NCI-H460 (cell line): ENCODE data around the gene ACR. TPM values are rescaled to one million over a fixed set of nuclear protein-coding genes. Genes with fewer than 3 reads are reported as not detected.
A peak's percentile ranks its signal among the peaks of the same experiment; 100 is the strongest.
"Not testable (repeated sequence)": the region's sequence is repeated elsewhere in the genome, so short reads cannot be mapped to it uniquely, and the experiment has no call there.

Source experiments
- DNase-seq: peaks from one replicate; pipeline ENCODE4 v3.0.0-alpha.2; 2016; ENCODE audit warnings: low read depth; ENCODE audit errors: extremely low read depth
- total RNA-seq: library from RNA; depleted of rRNA; stranded (reverse); fragments of >200 nt; shearing (Covaris generic); gene quantifications from 2 replicates; pipeline ENCODE4 v1.2.3, GENCODE V29; 2014

The ACR gene
- total RNA-seq, 1 experiment from 2014 or later = not detected

DNA sequence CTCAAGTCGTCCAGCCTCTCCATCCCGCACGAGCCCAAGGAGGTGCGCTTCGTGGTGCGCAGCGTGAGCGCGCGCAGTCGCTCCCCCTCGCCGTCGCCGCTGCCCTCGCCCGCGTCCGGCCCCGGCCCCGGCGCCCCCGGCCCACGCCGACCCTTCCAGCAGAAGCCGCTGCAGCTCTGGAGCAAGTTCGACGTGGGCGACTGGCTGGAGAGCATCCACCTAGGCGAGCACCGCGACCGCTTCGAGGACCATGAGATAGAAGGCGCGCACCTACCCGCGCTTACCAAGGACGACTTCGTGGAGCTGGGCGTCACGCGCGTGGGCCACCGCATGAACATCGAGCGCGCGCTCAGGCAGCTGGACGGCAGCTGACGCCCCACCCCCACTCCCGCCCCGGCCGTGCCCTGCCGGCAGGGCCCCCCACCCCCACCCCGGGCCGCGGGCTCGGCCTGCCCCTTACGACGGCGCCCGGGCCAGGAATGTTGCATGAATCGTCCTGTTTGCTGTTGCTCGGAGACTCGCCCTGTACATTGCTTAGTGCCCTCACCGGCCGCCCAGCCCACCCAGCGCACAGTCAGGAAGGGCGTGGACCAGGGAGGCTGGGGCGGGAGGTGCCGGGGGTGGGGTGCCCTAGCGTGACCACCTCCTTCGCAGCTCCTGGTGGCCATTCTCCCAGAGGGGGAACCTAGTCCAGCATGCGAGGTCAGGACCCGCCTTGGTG lies 6.9 kb upstream of the ACR start:
- DNase-seq = no peak

DNA sequence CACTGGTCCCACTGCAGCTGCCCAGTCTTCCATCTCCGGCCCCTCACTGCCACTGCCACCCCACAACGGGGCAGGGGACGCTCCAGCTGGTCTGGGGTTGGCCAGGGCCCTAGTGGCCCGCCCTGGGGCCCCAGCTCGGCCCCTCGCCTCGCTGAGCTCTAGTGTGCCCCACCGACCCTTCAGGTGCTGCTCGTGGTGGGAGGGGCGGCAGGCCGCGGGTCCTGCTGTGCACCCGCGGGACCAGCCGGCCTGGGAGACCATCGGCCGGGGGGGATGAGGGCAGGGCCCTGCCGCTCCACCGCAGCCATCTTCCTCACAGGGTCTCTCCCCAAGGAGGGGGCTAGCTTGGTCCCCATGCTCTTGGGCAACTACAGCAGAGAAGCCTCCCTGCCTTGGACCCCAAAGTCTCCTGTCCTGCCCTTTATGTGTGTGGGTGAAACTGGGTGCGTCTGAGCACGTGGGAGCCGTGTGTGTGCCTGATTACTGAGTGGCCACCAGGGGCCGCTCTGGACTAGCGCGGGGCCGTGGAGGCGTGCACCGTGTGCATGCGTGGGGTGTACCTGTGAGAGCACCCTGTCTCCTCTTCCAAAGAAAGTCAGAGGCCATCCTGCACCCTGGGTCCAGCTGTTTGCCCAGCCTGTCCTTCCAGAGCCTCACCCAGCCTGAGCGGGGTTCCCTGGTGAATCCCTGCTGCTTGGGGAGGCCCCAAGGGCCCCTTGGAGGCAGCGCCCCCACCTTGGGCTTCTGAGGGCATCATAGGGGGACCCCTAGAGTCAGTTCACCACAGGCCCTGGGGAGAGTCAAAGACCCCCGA lies 6.0 kb upstream of the ACR start:
- DNase-seq = peak; percentile 36

DNA sequence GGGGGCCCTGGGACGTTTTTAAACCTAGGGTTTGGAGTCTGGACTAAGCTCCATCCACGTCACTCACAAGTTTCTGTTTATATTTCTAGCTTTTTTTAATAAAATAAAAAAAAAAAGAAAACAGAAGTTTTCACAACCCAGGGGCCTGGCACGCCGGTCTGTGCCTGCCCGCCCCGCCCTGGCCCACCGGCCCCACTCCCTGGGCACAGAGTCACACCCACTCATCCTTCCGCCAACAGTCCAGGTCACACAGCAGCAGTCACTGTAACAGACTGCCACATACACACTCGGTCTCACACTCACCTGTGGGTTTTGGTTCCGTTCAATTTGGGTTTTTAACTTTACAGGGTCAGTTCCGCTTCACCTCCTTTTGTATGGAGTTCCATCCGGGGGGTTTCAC lies 5.3 kb upstream of the ACR start:
- no peak for DNase-seq

DNA sequence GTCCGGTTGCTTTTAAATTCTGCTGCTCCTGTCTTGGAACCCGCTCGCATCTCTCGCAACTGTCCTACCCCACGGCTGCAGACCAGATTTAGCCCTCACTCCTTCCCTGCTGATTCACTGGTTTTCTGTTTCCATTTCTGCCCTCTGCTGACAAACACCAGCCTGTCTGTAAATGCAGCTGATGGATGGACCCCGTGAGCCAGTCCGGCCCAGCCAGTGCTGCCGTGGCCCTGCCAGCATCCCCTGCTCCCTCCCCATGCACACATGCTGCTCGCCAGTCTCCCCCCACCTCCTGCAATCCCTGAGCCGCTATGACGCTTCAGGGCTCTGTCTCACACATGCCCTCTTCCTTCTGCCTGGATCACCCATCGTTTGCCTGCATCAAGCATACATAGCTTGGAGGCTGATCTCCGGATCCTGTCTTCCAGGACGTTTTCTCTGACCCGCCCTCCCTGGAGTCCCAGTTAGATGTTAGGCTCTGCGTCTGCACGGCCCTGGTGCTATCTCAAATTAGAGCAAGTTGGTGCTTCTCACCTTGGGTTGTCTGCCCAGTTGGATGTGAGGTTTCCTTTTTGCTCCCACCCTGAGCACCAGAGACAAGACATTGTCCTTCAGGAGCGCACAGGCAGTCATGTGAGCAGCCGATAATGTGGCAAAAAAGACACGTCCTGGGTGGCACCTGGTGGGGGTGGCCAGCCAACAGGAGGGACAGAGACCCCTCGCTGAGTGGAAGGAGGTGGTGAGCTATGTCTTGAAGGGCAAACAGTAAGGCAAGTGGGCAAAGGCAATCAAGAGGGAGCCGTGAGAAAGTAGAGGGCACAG lies 4.3 kb upstream of the ACR start:
- no peak for DNase-seq

DNA sequence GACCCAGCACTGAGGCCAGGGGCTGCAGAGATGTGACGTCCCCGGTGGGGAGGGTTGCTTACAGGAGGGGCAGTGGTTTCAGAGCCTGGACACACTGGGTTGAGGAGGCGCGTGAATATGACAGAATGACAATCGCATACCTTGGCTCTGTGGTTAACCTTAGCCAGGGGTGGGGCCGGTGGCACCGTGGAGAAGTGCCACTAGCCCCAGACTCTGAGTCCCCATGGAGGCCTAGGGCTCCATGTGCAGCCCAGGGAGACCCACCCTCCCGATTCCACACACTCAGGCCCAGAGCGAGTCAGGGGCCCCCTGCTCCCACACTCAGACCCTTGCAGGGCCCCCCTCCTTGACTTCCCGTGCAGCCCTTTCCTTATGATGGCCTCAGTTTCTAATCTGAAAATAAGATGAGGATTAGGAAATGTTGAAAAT lies 3.6 kb upstream of the ACR start:
- no peak for DNase-seq

DNA sequence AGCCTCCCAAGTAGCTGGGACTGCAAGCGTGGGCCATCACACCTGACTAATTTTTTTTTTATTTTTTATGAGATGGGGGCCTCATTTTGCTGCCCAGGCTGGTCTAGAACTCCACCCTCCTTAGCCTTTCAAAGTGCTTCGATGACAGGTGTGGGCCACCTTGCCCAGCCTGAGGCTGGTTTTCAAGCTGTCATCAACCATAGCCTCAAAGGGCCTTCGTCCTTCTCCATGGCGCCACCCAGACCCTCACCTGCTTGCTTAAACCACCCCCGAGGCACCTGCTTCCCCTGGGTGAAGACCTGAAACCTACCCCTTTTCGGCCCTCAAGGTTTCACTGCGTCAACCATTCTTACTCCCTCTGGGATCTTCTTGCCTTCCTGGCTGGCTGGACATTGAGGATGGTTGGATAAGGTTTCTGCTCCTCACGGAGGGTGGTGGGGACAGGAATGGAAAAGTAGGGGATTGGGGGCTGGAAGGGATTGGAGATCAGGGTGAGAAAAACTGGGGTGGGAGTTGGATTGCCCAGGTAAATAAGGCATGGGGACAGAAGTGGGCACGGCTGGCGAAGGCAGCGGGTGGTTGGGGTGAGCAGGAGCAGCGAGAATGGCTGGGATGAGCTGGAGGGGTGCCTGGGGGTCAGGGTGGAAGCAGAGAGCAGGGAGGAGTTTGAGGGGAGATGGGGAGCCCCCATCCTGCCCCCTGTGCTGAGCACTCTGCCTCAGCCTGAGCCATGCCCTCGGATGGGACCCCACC lies 2.8 kb upstream of the ACR start:
- DNase-seq = no peak

DNA sequence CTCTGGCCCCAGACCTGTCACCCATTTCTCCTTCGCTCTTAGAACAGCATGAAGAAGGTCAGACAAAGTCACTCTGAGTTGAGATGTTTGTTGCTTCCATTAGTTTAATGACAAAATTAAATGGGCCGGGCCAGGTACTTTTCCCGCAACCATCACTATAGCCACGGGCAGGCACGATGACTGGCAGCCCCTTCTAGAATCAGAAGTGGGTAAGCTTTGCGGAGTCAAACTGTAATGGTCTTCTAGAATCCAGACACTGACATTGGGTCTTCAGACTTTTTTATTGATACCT lies 2.3 kb upstream of the ACR start:
- no peak for DNase-seq

DNA sequence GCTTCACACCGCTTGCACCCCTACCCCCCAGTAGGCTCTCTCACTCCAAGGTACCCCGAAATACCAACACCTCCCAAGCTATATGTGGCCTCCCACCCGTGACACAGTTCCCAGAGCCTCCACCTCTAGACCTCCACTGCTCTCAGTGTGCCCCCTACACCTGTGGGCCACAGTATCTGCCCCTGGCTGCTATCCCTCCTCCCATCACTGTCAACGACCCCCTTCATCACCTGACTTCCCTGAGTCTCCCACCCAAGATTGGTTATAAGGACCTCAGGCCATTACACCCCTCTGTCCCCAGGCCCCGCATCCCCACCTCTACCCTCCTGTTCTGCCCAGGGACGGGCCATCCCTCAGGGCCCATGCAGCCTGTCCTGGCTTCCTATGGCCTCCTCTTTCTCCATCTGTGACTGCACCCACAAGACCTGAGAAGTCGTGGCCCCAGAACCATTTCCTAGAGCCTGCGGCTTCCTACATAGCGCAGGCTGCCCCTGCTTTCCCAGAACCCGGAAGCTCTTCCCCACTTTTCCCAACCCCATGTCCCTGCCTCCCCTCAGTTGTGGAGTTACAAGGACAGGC lies 734 bp downstream of the ACR start:
- no peak for DNase-seq

DNA sequence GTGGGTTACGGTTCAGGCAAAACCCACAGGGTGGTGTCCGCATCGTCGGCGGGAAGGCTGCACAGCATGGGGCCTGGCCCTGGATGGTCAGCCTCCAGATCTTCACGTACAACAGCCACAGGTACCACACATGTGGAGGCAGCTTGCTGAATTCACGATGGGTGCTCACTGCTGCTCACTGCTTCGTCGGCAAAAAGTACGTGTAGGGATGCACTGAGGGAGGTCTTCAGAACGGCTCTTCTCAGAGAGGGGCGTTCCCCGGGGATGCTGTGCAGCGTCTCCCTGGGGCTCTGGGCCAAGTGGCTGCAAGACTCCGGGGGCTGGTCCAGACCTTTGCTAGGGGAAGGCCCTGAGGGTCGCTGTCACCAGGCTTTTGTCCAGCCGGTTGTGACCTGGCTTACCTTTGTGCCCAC lies 1.3 kb downstream of the ACR start:
- DNase-seq = no peak

DNA sequence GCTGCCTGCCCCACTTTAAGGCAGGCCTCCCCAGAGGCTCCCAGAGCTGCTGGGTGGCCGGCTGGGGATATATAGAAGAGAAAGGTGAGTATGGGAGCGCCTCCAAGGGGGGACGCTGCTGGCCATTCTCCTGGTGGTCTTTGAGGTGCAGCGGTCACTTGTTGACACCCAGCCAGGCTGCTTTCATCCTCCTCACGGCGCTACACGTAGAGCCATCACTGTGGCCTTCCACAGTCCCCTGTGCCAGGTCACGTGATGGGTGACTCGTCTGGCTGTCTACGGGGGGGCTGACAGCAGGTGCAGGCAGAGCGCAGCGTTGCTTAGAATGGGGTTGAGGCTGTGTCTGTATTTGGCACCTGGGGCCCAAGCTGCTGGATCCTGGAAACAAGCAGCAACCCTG lies 1.9 kb downstream of the ACR start:
- DNase-seq = no peak

DNA sequence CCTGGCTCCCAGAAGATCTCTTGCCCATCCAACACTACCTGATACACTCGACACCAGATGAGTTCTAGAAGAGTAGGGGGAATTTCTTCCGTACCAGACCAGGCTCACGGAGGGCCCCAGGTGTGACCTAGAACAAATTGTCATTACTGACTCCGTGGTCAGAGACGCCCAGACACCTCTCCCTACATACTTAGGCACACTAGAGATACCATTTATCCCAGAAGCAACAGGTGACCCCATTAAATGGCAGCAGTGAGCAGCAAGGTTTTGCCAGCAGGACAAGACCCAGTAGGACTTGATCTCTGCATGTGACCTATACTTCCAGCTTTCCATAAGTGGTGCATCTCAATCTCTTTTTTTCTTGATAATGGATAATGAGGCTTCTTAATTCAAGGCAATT lies 2.7 kb downstream of the ACR start:
- DNase-seq = not testable (repeated sequence)

DNA sequence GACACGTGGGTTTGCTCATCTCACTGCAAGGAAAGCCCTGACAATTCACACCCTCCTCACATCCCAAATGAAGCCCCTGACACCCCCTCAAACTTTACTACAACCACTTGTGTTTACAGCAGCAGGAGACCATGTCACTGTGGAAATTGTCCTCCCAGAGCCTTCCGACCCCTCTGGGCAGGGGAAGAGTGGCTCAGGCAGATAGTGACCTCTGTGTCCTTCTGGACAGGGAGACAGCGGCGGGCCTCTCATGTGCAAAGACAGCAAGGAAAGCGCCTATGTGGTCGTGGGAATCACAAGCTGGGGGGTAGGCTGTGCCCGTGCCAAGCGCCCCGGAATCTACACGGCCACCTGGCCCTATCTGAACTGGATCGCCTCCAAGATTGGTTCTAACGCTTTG lies 6.4 kb downstream of the ACR start:
- DNase-seq = not testable (repeated sequence)

DNA sequence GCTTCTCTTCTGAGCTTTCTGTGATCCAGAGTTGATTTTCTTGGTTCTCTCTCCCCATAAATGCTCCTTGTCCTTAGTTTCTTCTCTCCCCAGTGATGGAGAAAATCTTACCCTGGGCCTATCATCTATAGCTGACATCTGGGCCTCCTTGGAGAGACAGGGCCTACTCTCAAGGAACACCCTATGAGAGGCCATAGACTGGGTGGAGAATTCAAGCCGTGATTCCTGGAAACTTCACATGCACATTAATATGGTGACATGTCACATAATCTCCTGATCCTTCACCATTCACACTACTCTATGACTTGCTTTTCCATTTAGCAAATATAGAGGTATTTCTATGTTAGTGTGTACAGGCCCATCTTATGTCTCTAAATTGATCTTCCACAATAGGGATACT lies 9.5 kb downstream of the ACR start:
- DNase-seq = not testable (repeated sequence)

DNA sequence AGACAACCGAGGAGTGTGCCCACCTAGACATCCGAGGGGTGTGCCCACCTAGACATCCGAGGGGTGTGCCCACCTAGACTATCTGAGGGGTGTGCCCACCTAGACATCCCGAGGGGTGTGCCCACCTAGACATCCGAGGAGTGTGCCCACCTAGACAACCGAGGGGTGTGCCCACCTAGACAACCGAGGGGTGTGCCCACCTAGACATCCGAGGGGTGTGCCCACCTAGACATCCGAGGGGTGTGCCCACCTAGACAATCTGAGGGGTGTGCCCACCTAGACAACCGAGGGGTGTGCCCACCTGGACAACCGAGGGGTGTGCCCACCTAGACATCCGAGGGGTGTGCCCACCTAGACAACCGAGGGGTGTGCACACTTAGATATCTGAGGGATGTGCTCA lies 10.6 kb downstream of the ACR start:
- not testable (repeated sequence) for DNase-seq

DNA sequence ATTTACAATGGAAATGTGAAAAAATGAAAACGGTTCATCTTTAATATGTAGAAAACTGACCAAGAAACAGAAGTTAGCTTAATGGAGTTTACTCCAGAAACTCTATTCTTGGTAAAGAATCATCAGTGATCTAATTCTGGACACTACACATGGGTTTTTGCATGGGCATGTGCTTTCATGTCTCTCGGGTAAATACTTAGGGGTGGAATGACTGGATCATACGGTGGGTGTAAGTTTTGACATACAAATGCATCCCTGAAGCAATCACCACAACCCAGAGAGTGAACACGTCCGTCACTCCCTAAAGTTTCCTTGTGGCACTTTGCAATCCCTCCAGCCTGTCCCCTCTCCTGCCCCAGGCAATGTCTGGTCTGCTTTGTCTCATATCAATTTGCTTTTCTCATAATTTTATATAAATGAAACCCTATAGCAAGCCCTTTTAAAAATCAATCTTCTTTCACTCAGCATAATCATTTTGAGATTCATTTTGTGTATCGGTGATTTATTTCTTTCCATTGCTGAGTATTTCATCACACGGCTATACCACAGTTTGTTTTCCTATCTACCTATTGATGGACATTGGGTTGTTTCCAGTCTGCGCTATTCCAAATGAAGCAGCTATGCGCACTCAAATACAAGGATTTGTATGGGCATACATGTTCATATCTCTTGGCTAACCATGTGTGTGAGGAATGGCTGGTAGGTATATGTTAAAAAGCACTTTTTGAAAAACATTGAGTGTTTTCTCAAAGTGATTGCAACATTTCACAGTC lies 11.5 kb downstream of the ACR start:
- DNase-seq = not testable (repeated sequence)

DNA sequence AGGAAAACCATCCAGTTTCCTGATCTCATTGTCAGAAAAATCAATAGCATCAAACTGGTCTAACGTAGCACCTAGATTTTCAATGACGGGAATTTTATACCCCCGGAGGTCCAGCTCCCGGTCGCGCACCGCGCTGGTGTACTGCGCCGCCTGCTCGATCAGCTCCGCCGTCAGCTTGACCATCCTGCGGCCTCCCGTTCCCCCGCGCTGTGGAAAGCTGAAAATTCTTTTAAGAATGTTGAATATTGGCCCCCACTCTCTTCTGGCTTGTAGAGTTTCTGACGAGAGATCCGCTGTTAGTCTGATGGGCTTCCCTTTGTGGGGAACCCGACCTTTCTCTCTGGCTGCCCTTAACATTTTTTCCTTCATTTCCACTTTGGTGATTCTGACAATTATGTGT lies 17.2 kb downstream of the ACR start:
- not testable (repeated sequence) for DNase-seq

DNA sequence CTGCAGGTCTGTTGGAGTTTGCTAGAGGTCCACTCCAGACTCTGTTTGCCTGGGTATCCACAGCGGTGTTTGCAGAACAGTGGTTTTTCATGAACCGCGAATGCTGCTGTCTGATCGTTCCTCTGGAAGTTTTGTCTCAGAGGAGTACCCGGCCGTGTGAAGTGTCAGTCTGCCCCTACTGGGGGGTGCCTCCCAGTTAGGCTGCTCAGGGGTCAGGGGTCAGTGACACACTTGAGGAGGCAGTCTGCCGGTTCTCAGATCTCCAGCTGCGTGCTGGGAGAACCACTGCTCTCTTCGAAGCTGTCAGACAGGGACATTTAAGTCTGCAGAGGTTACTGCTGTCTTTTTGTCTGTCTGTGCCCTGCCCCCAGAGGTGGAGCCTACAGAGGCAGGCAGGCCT lies 18.4 kb downstream of the ACR start:
- not testable (repeated sequence) for DNase-seq

DNA sequence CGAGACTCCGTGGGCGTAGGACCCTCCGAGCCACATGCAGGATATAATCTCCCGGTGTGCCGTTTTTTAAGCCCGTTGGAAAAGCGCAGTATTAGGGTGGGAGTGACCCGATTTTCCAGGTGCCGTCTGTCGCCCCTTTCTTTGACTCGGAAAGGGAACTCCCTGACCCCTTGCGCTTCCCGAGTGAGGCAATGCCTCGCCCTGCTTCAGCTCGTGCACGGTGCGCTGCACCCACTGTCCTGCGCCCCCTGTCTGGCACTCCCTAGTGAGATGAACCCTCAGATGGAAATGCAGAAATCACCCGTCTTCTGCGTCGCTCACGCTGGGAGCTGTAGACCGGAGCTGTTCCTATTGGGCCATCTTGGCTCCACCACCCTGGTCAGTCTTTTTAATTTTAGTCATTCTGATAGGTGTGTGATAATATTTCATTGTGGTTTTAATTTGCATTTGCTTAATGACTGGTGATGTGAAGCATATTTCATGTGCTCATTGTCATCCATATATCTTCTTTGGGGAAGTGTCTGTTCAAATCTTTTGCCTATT lies 19.0 kb downstream of the ACR start:
- DNase-seq = peak; percentile 8

DNA sequence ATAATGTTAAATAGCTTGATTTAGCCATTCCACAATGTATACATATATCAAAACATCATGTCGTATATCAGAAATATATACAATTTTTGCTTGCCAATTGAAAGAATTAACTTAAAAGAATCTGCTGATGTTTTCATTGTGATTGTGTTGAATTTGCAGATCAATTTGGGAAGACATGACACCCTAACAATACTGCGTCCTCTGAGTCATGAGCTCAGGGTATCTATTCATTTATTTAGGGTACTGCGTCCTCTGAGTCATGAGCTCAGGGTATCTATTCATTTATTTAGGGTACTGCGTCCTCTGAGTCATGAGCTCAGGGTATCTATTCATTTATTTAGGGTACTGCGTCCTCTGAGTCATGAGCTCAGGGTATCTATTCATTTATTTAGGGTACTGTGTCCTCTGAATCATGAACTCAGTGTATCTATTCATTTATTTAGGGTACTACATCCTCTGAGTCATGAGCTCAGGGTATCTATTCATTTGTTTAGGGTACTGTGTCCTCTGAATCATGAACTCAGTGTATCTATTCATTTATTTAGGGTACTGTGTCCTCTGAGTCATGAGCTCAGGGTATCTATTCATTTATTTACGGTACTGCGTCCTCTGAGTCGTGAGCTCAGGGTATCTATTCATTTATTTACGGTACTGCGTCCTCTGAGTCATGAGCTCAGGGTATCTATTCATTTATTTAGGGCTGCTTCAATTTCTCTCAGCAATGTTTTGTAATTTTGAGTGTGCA lies 21.8 kb downstream of the ACR start:
- peak; percentile 15 for DNase-seq
